WTC11 (cell line): ENCODE measurements around the gene CCDC83. TPM values are rescaled to one million over a fixed set of nuclear protein-coding genes. Genes with fewer than 3 reads are reported as not detected.

Source experiments
- ATAC-seq: fragments of 200-7000 bp; cut with Tn5 transposase; 2 replicates; pipeline ENCODE4 v1.10.0; 2021; ENCODE audit warnings: mild to moderate bottlenecking, moderate library complexity
- CTCF ChIA-PET: fragments of 300-600 bp; sonication (Branson Sonifier 250); formaldehyde crosslinking; loops from one replicate; lab custom pipeline; 2021; ENCODE audit warnings: antibody characterized with exemption; lab: Charles Lee
- POLR2A ChIA-PET: fragments of 350-600 bp; sonication (Branson Sonifier 250); formaldehyde crosslinking; loops from one replicate; lab custom pipeline; 2021; ENCODE audit warnings: antibody characterized with exemption; lab: Charles Lee
- DNase-seq: peaks from one replicate; pipeline ENCODE4 v3.0.0; 2021; ENCODE audit warnings: low spot score
- H3K27ac Mint-ChIP-seq: 2 replicates; pipeline ENCODE4 v1.8.0; 2021; ENCODE audit warnings: mixed read lengths
- H3K27me3 Mint-ChIP-seq: 2 replicates; pipeline ENCODE4 v1.8.0; 2021; ENCODE audit warnings: low read depth, mild to moderate bottlenecking, moderate library complexity, mixed read lengths
- H3K36me3 Mint-ChIP-seq: 2 replicates; pipeline ENCODE4 v1.8.0; 2021; ENCODE audit warnings: mixed read lengths
- H3K4me1 Mint-ChIP-seq: 2 replicates; pipeline ENCODE4 v1.8.0; 2022; ENCODE audit warnings: mixed read lengths
- H3K4me3 Mint-ChIP-seq: 2 replicates; pipeline ENCODE4 v1.8.0; 2021; ENCODE audit warnings: mild to moderate bottlenecking, moderate library complexity, mixed read lengths
- H3K9me3 Mint-ChIP-seq: 2 replicates; pipeline ENCODE4 v1.8.0; 2021; ENCODE audit warnings: mixed read lengths
- CREB1 ChIP-seq: sonication (generic); formaldehyde crosslinking; IDR thresholded peaks from 2 replicates; pipeline ENCODE4 v1.8.0; 2023; ENCODE audit warnings: mild to moderate bottlenecking, missing genetic modification reagents
- EMX1 ChIP-seq: fragments of 250-450 bp; sonication (Bioruptor Pico); IDR thresholded peaks from 2 replicates; pipeline ENCODE4 v1.8.0; 2021; ENCODE audit warnings: mild to moderate bottlenecking
- ETV6 ChIP-seq: sonication (generic); formaldehyde crosslinking; IDR thresholded peaks from 2 replicates; pipeline ENCODE4 v1.8.1; 2022; ENCODE audit warnings: mild to moderate bottlenecking, missing genetic modification reagents
- FOXK1 ChIP-seq: sonication (generic); formaldehyde crosslinking; IDR thresholded peaks from 2 replicates; pipeline ENCODE4 v1.8.0; 2022; ENCODE audit warnings: mild to moderate bottlenecking, moderate library complexity, missing genetic modification reagents
- GABPB1 ChIP-seq: sonication (generic); formaldehyde crosslinking; IDR thresholded peaks from 2 replicates; pipeline ENCODE4 v1.8.1; 2023; ENCODE audit warnings: mild to moderate bottlenecking, missing genetic modification reagents
- HMGA2 ChIP-seq: fragments of 250-450 bp; sonication (Bioruptor Pico); IDR thresholded peaks from 2 replicates; pipeline ENCODE4 v1.4.0; 2021; ENCODE audit warnings: mild to moderate bottlenecking, moderate library complexity
- NFATC4 ChIP-seq: fragments of 250-450 bp; sonication (Bioruptor Pico); IDR thresholded peaks from 2 replicates; pipeline ENCODE4 v1.9.0; 2021; ENCODE audit warnings: mild to moderate bottlenecking
- RELA ChIP-seq: sonication (generic); formaldehyde crosslinking; IDR thresholded peaks from 2 replicates; pipeline ENCODE4 v1.8.1; 2022; ENCODE audit warnings: missing genetic modification reagents, mild to moderate bottlenecking, borderline replicate concordance
- TEAD4 ChIP-seq: sonication (generic); formaldehyde crosslinking; IDR thresholded peaks from 2 replicates; pipeline ENCODE4 v1.8.0; 2022; ENCODE audit warnings: mild to moderate bottlenecking, missing genetic modification reagents
- ZNF121 ChIP-seq: sonication (generic); formaldehyde crosslinking; IDR thresholded peaks from 2 replicates; pipeline ENCODE4 v1.8.0; 2023; ENCODE audit warnings: missing genetic modification reagents
- total RNA-seq: library from RNA; stranded (reverse); gene quantifications from 3 replicates; pipeline ENCODE4 v1.2.3, GENCODE V29; 2021
- TF ChIP-seq, protein P1 (sequence below): sonication (generic); formaldehyde crosslinking; IDR thresholded peaks from 2 replicates; pipeline ENCODE4 v1.8.0; 2022; ENCODE audit warnings: missing genetic modification reagents
- TF ChIP-seq, protein P2 (sequence below): sonication (generic); formaldehyde crosslinking; IDR thresholded peaks from 2 replicates; pipeline ENCODE4 v1.8.1; 2022; ENCODE audit warnings: low read depth, mild to moderate bottlenecking, moderate library complexity, missing genetic modification reagents, borderline replicate concordance
- TF ChIP-seq, protein P3 (sequence below): sonication (generic); formaldehyde crosslinking; IDR thresholded peaks from 2 replicates; pipeline ENCODE4 v1.8.1; 2023; ENCODE audit warnings: mild to moderate bottlenecking, missing genetic modification reagents, borderline replicate concordance
- TF ChIP-seq, protein P4 (sequence below): fragments of 250-450 bp; sonication (Bioruptor Pico); IDR thresholded peaks from 2 replicates; pipeline ENCODE4 v2.1.2; 2022; ENCODE audit warnings: mild to moderate bottlenecking, moderate library complexity
- TF ChIP-seq, protein P5 (sequence below): sonication (generic); formaldehyde crosslinking; IDR thresholded peaks from 2 replicates; pipeline ENCODE4 v1.8.0; 2022; ENCODE audit warnings: mild to moderate bottlenecking, missing genetic modification reagents
- TF ChIP-seq, protein P6 (sequence below): sonication (generic); formaldehyde crosslinking; conservative IDR thresholded peaks from 2 replicates; pipeline ENCODE4 v1.8.1; 2023; ENCODE audit warnings: mild to moderate bottlenecking, low read depth, missing genetic modification reagents, moderate library complexity
- TF ChIP-seq, protein P7 (sequence below): fragments of 250-450 bp; sonication (Bioruptor Pico); IDR thresholded peaks from 2 replicates; pipeline ENCODE4 v1.9.0; 2021; ENCODE audit warnings: moderate library complexity, mild to moderate bottlenecking, inconsistent platforms, borderline replicate concordance

CCDC83 gene
- total RNA-seq, 1 experiment from 2014 or later: not detected

DNA sequence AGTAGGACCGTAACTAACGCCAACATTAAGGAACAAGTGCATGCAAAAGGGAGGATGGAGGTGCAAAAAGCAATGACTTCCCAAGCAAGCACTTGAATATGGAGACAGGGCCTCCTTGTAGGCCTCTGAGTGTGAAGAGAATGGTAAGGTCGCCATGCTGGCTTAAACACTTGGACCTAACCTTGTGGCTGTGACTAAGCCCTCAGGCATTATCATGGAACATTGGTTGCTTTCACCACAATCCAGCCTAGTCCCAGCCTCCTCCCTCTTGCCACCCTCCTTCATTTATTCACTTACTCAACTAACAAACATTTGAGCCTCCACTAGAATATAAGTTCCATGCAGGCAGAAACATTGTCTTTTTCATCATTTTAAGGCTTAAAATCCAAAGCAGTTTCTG lies 32.4 kb upstream of the CCDC83 start:
- ChIA-PET CTCF (no interaction called here), POLR2A (no interaction called here)
- no peaks in the 10 kb centered on the region; the same call in 1 of the 2 replicates for H3K27me3 Mint-ChIP-seq
- DNase-seq (no peak), ATAC-seq (no peak)
- no peaks in the 10 kb centered on the region for H3K4me1 Mint-ChIP-seq
- no peaks in the 10 kb centered on the region for H3K36me3 Mint-ChIP-seq
- H3K4me3 Mint-ChIP-seq: no peak overlapping the region
- H3K9me3 Mint-ChIP-seq: no peaks in the 10 kb centered on the region
- H3K27ac Mint-ChIP-seq: no peak overlapping the region
- TF ChIP-seq, protein P1, sequence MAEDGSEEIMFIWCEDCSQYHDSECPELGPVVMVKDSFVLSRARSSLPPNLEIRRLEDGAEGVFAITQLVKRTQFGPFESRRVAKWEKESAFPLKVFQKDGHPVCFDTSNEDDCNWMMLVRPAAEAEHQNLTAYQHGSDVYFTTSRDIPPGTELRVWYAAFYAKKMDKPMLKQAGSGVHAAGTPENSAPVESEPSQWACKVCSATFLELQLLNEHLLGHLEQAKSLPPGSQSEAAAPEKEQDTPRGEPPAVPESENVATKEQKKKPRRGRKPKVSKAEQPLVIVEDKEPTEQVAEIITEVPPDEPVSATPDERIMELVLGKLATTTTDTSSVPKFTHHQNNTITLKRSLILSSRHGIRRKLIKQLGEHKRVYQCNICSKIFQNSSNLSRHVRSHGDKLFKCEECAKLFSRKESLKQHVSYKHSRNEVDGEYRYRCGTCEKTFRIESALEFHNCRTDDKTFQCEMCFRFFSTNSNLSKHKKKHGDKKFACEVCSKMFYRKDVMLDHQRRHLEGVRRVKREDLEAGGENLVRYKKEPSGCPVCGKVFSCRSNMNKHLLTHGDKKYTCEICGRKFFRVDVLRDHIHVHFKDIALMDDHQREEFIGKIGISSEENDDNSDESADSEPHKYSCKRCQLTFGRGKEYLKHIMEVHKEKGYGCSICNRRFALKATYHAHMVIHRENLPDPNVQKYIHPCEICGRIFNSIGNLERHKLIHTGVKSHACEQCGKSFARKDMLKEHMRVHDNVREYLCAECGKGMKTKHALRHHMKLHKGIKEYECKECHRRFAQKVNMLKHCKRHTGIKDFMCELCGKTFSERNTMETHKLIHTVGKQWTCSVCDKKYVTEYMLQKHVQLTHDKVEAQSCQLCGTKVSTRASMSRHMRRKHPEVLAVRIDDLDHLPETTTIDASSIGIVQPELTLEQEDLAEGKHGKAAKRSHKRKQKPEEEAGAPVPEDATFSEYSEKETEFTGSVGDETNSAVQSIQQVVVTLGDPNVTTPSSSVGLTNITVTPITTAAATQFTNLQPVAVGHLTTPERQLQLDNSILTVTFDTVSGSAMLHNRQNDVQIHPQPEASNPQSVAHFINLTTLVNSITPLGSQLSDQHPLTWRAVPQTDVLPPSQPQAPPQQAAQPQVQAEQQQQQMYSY (CRISPR knock-in tag): no peak
- TF ChIP-seq ZNF121 (CRISPR knock-in tag): no peak
- no peak for TF ChIP-seq TEAD4 (CRISPR knock-in tag)
- TF ChIP-seq, protein P2, sequence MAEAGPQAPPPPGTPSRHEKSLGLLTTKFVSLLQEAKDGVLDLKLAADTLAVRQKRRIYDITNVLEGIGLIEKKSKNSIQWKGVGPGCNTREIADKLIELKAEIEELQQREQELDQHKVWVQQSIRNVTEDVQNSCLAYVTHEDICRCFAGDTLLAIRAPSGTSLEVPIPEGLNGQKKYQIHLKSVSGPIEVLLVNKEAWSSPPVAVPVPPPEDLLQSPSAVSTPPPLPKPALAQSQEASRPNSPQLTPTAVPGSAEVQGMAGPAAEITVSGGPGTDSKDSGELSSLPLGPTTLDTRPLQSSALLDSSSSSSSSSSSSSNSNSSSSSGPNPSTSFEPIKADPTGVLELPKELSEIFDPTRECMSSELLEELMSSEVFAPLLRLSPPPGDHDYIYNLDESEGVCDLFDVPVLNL (CRISPR knock-in tag): no peak

DNA sequence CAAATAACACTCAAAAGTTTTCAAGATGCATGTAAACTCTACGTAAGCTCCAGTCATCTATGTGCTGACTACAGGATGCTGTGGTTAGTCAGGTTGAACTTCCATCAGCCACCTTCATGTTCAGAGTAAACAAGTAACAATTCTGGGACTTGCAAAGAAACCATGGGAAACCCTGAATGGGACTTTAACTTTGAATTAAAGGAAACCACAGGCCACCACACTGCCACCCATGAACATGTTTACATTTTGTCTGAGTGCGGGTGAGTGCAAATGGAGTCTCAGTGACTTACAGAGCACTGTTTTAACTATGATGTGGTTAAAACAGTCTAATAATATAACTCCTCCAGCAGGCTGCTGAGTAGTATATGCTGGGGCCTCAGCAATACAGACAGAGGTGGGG lies 31.4 kb upstream of the CCDC83 start:
- no peaks in the 10 kb centered on the region; the same call in 1 of the 2 replicates for H3K27me3 Mint-ChIP-seq
- ATAC-seq (no peak), DNase-seq (no peak)
- no peak overlapping the region for H3K4me3 Mint-ChIP-seq
- ChIA-PET POLR2A (no interaction called here), CTCF (no interaction called here)
- H3K36me3 Mint-ChIP-seq: no peaks in the 10 kb centered on the region
- H3K4me1 Mint-ChIP-seq: no peaks in the 10 kb centered on the region
- no peak overlapping the region for H3K27ac Mint-ChIP-seq
- peaks cover 3% of the 10 kb centered on the region; the same call in 1 of the 2 replicates for H3K9me3 Mint-ChIP-seq
- TF ChIP-seq GABPB1 (no peak), HMGA2 (CRISPR knock-in tag) (no peak), RELA (no peak), ETV6 (CRISPR knock-in tag) (no peak), FOXK1 (CRISPR knock-in tag) (no peak), NFATC4 (CRISPR knock-in tag) (no peak), CREB1 (CRISPR knock-in tag) (no peak), EMX1 (no peak)
- TF ChIP-seq, protein P3, sequence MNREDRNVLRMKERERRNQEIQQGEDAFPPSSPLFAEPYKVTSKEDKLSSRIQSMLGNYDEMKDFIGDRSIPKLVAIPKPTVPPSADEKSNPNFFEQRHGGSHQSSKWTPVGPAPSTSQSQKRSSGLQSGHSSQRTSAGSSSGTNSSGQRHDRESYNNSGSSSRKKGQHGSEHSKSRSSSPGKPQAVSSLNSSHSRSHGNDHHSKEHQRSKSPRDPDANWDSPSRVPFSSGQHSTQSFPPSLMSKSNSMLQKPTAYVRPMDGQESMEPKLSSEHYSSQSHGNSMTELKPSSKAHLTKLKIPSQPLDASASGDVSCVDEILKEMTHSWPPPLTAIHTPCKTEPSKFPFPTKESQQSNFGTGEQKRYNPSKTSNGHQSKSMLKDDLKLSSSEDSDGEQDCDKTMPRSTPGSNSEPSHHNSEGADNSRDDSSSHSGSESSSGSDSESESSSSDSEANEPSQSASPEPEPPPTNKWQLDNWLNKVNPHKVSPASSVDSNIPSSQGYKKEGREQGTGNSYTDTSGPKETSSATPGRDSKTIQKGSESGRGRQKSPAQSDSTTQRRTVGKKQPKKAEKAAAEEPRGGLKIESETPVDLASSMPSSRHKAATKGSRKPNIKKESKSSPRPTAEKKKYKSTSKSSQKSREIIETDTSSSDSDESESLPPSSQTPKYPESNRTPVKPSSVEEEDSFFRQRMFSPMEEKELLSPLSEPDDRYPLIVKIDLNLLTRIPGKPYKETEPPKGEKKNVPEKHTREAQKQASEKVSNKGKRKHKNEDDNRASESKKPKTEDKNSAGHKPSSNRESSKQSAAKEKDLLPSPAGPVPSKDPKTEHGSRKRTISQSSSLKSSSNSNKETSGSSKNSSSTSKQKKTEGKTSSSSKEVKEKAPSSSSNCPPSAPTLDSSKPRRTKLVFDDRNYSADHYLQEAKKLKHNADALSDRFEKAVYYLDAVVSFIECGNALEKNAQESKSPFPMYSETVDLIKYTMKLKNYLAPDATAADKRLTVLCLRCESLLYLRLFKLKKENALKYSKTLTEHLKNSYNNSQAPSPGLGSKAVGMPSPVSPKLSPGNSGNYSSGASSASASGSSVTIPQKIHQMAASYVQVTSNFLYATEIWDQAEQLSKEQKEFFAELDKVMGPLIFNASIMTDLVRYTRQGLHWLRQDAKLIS: no peak
- TF ChIP-seq, protein P4, sequence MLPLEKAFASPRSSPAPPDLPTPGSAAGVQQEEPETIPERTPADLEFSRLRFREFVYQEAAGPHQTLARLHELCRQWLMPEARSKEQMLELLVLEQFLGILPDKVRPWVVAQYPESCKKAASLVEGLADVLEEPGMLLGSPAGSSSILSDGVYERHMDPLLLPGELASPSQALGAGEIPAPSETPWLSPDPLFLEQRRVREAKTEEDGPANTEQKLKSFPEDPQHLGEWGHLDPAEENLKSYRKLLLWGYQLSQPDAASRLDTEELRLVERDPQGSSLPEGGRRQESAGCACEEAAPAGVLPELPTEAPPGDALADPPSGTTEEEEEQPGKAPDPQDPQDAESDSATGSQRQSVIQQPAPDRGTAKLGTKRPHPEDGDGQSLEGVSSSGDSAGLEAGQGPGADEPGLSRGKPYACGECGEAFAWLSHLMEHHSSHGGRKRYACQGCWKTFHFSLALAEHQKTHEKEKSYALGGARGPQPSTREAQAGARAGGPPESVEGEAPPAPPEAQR (CRISPR knock-in tag): no peak
- TF ChIP-seq, protein P5, sequence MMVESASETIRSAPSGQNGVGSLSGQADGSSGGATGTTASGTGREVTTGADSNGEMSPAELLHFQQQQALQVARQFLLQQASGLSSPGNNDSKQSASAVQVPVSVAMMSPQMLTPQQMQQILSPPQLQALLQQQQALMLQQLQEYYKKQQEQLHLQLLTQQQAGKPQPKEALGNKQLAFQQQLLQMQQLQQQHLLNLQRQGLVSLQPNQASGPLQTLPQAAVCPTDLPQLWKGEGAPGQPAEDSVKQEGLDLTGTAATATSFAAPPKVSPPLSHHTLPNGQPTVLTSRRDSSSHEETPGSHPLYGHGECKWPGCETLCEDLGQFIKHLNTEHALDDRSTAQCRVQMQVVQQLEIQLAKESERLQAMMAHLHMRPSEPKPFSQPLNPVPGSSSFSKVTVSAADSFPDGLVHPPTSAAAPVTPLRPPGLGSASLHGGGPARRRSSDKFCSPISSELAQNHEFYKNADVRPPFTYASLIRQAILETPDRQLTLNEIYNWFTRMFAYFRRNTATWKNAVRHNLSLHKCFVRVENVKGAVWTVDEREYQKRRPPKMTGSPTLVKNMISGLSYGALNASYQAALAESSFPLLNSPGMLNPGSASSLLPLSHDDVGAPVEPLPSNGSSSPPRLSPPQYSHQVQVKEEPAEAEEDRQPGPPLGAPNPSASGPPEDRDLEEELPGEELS (CRISPR knock-in tag): no peak
- TF ChIP-seq, protein P6, sequence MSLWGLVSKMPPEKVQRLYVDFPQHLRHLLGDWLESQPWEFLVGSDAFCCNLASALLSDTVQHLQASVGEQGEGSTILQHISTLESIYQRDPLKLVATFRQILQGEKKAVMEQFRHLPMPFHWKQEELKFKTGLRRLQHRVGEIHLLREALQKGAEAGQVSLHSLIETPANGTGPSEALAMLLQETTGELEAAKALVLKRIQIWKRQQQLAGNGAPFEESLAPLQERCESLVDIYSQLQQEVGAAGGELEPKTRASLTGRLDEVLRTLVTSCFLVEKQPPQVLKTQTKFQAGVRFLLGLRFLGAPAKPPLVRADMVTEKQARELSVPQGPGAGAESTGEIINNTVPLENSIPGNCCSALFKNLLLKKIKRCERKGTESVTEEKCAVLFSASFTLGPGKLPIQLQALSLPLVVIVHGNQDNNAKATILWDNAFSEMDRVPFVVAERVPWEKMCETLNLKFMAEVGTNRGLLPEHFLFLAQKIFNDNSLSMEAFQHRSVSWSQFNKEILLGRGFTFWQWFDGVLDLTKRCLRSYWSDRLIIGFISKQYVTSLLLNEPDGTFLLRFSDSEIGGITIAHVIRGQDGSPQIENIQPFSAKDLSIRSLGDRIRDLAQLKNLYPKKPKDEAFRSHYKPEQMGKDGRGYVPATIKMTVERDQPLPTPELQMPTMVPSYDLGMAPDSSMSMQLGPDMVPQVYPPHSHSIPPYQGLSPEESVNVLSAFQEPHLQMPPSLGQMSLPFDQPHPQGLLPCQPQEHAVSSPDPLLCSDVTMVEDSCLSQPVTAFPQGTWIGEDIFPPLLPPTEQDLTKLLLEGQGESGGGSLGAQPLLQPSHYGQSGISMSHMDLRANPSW (CRISPR knock-in tag): no peak
- TF ChIP-seq, protein P7, sequence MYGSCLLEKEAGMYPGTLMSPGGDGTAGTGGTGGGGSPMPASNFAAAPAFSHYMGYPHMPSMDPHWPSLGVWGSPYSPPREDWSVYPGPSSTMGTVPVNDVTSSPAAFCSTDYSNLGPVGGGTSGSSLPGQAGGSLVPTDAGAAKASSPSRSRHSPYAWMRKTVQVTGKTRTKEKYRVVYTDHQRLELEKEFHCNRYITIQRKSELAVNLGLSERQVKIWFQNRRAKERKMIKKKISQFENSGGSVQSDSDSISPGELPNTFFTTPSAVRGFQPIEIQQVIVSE (CRISPR knock-in tag): no peak
